Measurements from ENCODE around the gene GREB1.
A peak's percentile ranks its signal among the peaks of the same experiment; 100 is the strongest.

GREB1 gene

DNA sequence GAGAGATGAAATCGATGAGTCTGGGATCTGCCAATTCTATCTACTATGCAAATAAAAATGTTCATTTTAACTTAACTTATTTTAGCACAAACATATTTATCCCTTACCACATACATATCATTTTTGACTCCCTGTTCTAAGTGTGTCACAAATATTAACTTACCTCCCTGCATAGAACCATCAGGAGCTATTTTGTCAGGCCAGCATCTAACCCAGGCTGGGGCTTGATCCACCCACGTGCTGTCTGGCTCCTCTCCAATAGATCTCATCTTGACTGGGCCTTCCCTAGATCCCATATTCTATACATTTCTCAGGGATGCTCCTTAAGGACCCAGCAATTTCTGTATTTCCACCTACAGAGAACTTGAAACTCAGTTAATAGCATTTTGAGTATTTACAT lies 115.2 kb downstream of the GREB1 start:
- no peak overlapping the region for H3K27ac ChIP-seq (ENCODE audit: insufficient read depth in 1 of 2, low read depth in 1 of 2, low read length in 2 of 2, poor library complexity in 1 of 2, severe bottlenecking in 2 of 2)
- H3K4me1 ChIP-seq (ENCODE audit: control extremely low read depth in 1 of 4, control insufficient read depth in 4 of 4, insufficient read depth in 4 of 4, low read length in 3 of 4), result no peaks in the 10 kb centered on the region
- DNase-seq, result no peak
- no peaks in the 10 kb centered on the region for H3K9me3 ChIP-seq (ENCODE audit: control extremely low read depth in 1 of 5, control insufficient read depth in 4 of 5, insufficient read depth in 2 of 5, low read depth in 1 of 5, low read length in 4 of 5)
- ChIA-PET POLR2A (no interaction called here), CTCF (interaction anchor here (0.8 kb wide), 1 partner anchor 156 kb away, joined by 3 read pairs; no protein-coding TSS in a partner anchor)
- 88% methylated on average over 1 of the region's 2 CpGs for WGBS (ENCODE audit: insufficient coverage)
- no peaks in the 10 kb centered on the region for H3K36me3 ChIP-seq (ENCODE audit: control insufficient read depth in 4 of 4, insufficient read depth in 4 of 4, low read length in 3 of 4)
- H3K27me3 ChIP-seq (replicated peaks in 2 of 5; ENCODE audit: control insufficient read depth in 4 of 5, insufficient read depth in 5 of 5, low read length in 4 of 5), result peaks cover 0 to 8% (median 2%) of the 10 kb centered on the region in 5 experiments
- no peak overlapping the region for H3K4me3 ChIP-seq (ENCODE audit: control insufficient read depth in 1 of 7, extremely low read depth in 1 of 7, insufficient read depth in 4 of 7, low read depth in 2 of 7, low read length in 6 of 7)

DNA sequence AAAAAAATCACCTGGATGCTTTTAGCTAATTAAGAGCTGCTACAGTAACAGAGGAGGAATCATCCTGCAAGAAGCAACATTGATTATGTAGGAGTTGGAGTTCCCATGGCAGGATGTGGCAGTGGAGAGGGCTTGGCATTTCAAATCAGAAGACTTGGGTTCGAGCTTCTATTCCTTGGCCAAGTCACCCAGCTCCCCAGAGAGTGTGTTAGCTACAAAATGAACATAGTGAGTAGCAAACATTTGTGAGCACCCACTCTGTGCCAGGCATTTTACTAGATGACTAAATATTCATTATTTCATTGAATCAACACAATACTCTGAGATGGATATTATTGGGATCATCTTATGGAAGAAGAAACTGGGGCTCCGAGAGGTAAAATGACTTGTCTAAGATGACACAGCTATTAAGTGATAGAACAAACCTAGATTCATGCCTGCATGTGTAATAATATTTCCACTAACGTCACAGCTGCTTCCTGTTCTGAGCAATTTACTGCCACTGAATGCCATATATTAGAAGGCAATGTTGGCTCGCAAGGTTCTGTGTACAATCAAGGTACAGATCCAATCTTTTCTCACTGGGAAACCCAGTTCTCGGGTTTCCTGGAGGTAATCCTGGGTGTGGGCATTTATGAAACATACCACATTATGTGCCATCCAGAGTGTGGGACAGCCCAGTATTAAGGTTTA lies 118.2 kb downstream of the GREB1 start:
- POLR2A ChIA-PET, result no interaction called here
- Histone ChIP-seq H3K36me3 (ENCODE audit: control insufficient read depth in 4 of 4, insufficient read depth in 4 of 4, low read length in 3 of 4) (no peaks in the 10 kb centered on the region), H3K27me3 (replicated peaks in 2 of 5; ENCODE audit: control insufficient read depth in 4 of 5, insufficient read depth in 5 of 5, low read length in 4 of 5) (peaks cover 0 to 5% (median 3%) of the 10 kb centered on the region in 5 experiments), H3K4me3 (ENCODE audit: control insufficient read depth in 1 of 7, extremely low read depth in 1 of 7, insufficient read depth in 4 of 7, low read depth in 2 of 7, low read length in 6 of 7) (no peak overlapping the region), H3K9me3 (ENCODE audit: control extremely low read depth in 1 of 5, control insufficient read depth in 4 of 5, insufficient read depth in 2 of 5, low read depth in 1 of 5, low read length in 4 of 5) (no peaks in the 10 kb centered on the region), H3K4me1 (ENCODE audit: control extremely low read depth in 1 of 4, control insufficient read depth in 4 of 4, insufficient read depth in 4 of 4, low read length in 3 of 4) (no peaks in the 10 kb centered on the region), H3K27ac (ENCODE audit: insufficient read depth in 1 of 2, low read depth in 1 of 2, low read length in 2 of 2, poor library complexity in 1 of 2, severe bottlenecking in 2 of 2) (no peak overlapping the region)
- peak in 1 of 3 donors; percentile 7 for DNase-seq
- WGBS (ENCODE audit: insufficient coverage), result 31% methylated on average over 3 of the region's 5 CpGs
- CTCF ChIA-PET, result interaction anchor here (1.0 kb wide), 1 partner anchor 9 kb away, joined by 3 read pairs; no protein-coding TSS in a partner anchor

DNA sequence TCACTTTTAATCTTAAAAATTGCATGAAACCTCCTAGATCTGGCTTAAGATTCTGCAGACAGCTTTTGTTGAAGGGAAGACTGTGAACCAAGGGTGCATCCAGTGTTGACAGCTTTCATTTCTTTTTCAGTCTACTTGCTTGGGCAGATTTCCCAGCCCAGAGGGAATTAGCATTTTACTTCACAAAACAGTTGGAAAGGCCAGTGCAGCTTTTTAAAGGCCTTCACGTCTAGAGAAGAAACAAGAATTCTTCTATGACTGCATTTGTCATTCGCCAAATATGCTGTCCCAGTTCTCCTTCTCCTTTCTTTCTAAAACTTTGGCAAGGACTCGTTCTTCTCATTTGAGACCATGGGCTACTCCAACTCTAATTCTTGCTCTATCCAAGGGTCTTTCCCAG lies 118.7 kb downstream of the GREB1 start:
- CTCF ChIA-PET, result no interaction called here
- Histone ChIP-seq H3K4me1 (ENCODE audit: control extremely low read depth in 1 of 4, control insufficient read depth in 4 of 4, insufficient read depth in 4 of 4, low read length in 3 of 4) (no peaks in the 10 kb centered on the region), H3K27me3 (replicated peaks in 2 of 5; ENCODE audit: control insufficient read depth in 4 of 5, insufficient read depth in 5 of 5, low read length in 4 of 5) (peaks cover 0 to 10% (median 0%) of the 10 kb centered on the region in 5 experiments), H3K4me3 (ENCODE audit: control insufficient read depth in 1 of 7, extremely low read depth in 1 of 7, insufficient read depth in 4 of 7, low read depth in 2 of 7, low read length in 6 of 7) (no peak overlapping the region), H3K9me3 (ENCODE audit: control extremely low read depth in 1 of 5, control insufficient read depth in 4 of 5, insufficient read depth in 2 of 5, low read depth in 1 of 5, low read length in 4 of 5) (no peaks in the 10 kb centered on the region), H3K27ac (ENCODE audit: insufficient read depth in 1 of 2, low read depth in 1 of 2, low read length in 2 of 2, poor library complexity in 1 of 2, severe bottlenecking in 2 of 2) (no peak overlapping the region), H3K36me3 (ENCODE audit: control insufficient read depth in 4 of 4, insufficient read depth in 4 of 4, low read length in 3 of 4) (no peaks in the 10 kb centered on the region)
- DNase-seq, result no peak
- 75% methylated on average over 2 of the region's 3 CpGs for WGBS (ENCODE audit: insufficient coverage)
- POLR2A ChIA-PET, result no interaction called here

DNA sequence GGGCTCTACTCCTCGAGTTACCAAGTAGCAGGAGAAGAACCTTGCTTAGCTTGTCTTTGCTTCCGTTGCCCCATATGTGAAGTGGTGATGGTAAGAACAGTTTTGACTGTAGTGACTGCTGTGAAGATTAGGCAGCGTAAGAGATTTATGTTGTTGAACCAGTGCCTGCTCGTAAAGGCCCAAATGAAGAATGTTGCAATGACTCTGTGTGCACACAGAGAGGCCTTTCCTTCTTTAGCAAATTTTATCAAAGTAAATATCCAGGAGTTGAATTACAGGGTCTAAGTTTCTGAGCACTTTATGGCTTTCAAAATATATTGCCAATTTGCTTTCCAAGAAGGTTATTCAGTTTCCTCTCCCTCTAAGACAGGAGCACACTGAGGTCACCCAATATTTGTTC lies 121.7 kb downstream of the GREB1 start:
- DNase-seq, result no peak
- H3K4me1 ChIP-seq (ENCODE audit: control extremely low read depth in 1 of 4, control insufficient read depth in 4 of 4, insufficient read depth in 4 of 4, low read length in 3 of 4), result no peaks in the 10 kb centered on the region
- H3K9me3 ChIP-seq (ENCODE audit: control extremely low read depth in 1 of 5, control insufficient read depth in 4 of 5, insufficient read depth in 2 of 5, low read depth in 1 of 5, low read length in 4 of 5), result no peaks in the 10 kb centered on the region
- H3K27ac ChIP-seq (ENCODE audit: insufficient read depth in 1 of 2, low read depth in 1 of 2, low read length in 2 of 2, poor library complexity in 1 of 2, severe bottlenecking in 2 of 2), result no peak overlapping the region
- WGBS (ENCODE audit: insufficient coverage), result 93% methylated on average over 4 of the region's 4 CpGs
- ChIA-PET POLR2A (no interaction called here), CTCF (interaction anchor here (1.0 kb wide), 1 partner anchor 25 kb away, joined by 3 read pairs; no protein-coding TSS in a partner anchor)
- no peaks in the 10 kb centered on the region for H3K36me3 ChIP-seq (ENCODE audit: control insufficient read depth in 4 of 4, insufficient read depth in 4 of 4, low read length in 3 of 4)
- H3K4me3 ChIP-seq (ENCODE audit: control insufficient read depth in 1 of 7, extremely low read depth in 1 of 7, insufficient read depth in 4 of 7, low read depth in 2 of 7, low read length in 6 of 7), result no peak overlapping the region
- H3K27me3 ChIP-seq (replicated peaks in 2 of 5; ENCODE audit: control insufficient read depth in 4 of 5, insufficient read depth in 5 of 5, low read length in 4 of 5), result peaks cover 0 to 16% (median 3%) of the 10 kb centered on the region in 5 experiments

DNA sequence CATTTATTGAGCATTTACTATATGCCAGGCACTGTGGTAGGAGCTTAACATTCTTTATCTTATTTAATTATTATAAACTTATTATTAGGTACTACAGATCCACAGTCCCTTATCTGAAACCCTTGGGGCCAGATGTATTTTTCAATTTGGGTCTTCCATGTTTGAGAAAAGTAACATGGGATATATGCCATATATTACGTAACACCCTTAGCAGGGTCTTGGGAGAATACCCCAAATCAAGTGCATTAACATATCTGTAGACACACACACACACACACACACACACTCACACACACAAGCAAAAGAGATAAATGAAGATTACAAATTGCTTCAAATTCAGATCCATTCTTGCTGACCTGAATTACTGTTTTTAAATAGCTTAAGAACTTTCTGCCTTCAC lies 122.4 kb downstream of the GREB1 start:
- CTCF ChIA-PET, result interaction anchor here (1.0 to 1.2 kb wide), 2 partner anchors 9 to 26 kb away, joined by 3 read pairs; no protein-coding TSS in a partner anchor
- no peaks in the 10 kb centered on the region for H3K9me3 ChIP-seq (ENCODE audit: control extremely low read depth in 1 of 5, control insufficient read depth in 4 of 5, insufficient read depth in 2 of 5, low read depth in 1 of 5, low read length in 4 of 5)
- H3K4me3 ChIP-seq (ENCODE audit: control insufficient read depth in 1 of 7, extremely low read depth in 1 of 7, insufficient read depth in 4 of 7, low read depth in 2 of 7, low read length in 6 of 7), result no peak overlapping the region
- no peaks in the 10 kb centered on the region for H3K36me3 ChIP-seq (ENCODE audit: control insufficient read depth in 4 of 4, insufficient read depth in 4 of 4, low read length in 3 of 4)
- H3K4me1 ChIP-seq (ENCODE audit: control extremely low read depth in 1 of 4, control insufficient read depth in 4 of 4, insufficient read depth in 4 of 4, low read length in 3 of 4), result no peaks in the 10 kb centered on the region
- no peak overlapping the region for H3K27ac ChIP-seq (ENCODE audit: insufficient read depth in 1 of 2, low read depth in 1 of 2, low read length in 2 of 2, poor library complexity in 1 of 2, severe bottlenecking in 2 of 2)
- no CpG with 5 or more reads among the region's 1 CpG for WGBS (ENCODE audit: insufficient coverage)
- DNase-seq, result no peak
- POLR2A ChIA-PET, result no interaction called here
- H3K27me3 ChIP-seq (replicated peaks in 2 of 5; ENCODE audit: control insufficient read depth in 4 of 5, insufficient read depth in 5 of 5, low read length in 4 of 5), result peaks cover 0 to 18% (median 4%) of the 10 kb centered on the region in 5 experiments

DNA sequence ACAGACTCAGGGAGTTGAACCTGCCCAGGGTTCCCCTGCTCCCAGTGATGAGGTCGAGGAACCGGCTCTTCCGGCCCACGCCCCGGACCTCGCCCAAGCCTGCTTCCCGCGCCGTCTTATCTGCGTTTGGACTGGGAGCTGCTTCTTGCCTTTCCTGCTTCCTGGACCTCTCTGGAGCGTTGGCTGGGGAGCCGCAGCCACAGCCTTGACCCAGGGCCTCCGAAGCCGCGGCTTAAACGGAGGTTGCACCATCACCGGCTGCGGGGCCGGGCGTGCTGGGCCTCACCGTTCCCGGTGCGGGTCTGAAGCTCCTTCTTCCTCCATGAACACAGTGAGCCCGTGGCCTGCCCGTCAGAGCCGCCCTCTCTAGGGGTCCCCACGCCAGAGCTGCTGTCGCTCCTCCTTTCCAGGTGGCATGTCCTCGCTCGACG lies 122.8 kb downstream of the GREB1 start:
- no peak overlapping the region for H3K4me3 ChIP-seq (ENCODE audit: control insufficient read depth in 1 of 7, extremely low read depth in 1 of 7, insufficient read depth in 4 of 7, low read depth in 2 of 7, low read length in 6 of 7)
- no peaks in the 10 kb centered on the region for H3K9me3 ChIP-seq (ENCODE audit: control extremely low read depth in 1 of 5, control insufficient read depth in 4 of 5, insufficient read depth in 2 of 5, low read depth in 1 of 5, low read length in 4 of 5)
- H3K4me1 ChIP-seq (ENCODE audit: control extremely low read depth in 1 of 4, control insufficient read depth in 4 of 4, insufficient read depth in 4 of 4, low read length in 3 of 4), result no peaks in the 10 kb centered on the region
- 92% methylated on average over 25 of the region's 31 CpGs for WGBS (ENCODE audit: insufficient coverage)
- no peaks in the 10 kb centered on the region for H3K36me3 ChIP-seq (ENCODE audit: control insufficient read depth in 4 of 4, insufficient read depth in 4 of 4, low read length in 3 of 4)
- ChIA-PET CTCF (interaction anchor here (1.0 to 1.2 kb wide), 2 partner anchors 9 to 26 kb away, joined by 3 read pairs; no protein-coding TSS in a partner anchor), POLR2A (no interaction called here)
- peaks cover 0 to 18% (median 7%) of the 10 kb centered on the region in 5 experiments for H3K27me3 ChIP-seq (replicated peaks in 2 of 5; ENCODE audit: control insufficient read depth in 4 of 5, insufficient read depth in 5 of 5, low read length in 4 of 5)
- DNase-seq, result no peak
- no peak overlapping the region for H3K27ac ChIP-seq (ENCODE audit: insufficient read depth in 1 of 2, low read depth in 1 of 2, low read length in 2 of 2, poor library complexity in 1 of 2, severe bottlenecking in 2 of 2)

DNA sequence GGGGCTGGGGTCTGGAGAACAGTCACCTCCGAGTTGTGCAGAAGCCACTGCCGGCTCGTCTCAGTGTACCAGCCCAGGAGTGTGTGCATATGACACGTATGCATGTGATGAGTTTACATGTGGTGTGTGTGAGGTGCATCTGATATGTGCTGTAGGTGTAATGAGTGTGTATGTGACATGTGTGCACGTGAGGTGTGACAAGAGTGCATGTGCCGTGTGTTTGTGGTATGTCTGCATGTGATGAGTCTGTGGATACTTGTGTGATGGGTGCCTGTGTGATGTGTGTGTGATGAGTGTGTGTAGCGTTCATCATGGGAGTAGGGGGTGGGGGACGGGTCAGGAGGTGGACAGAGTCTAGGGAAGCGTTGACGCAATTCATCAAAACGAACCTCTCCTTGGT lies 123.3 kb downstream of the GREB1 start:
- Histone ChIP-seq H3K4me1 (ENCODE audit: control extremely low read depth in 1 of 4, control insufficient read depth in 4 of 4, insufficient read depth in 4 of 4, low read length in 3 of 4) (no peaks in the 10 kb centered on the region), H3K4me3 (ENCODE audit: control insufficient read depth in 1 of 7, extremely low read depth in 1 of 7, insufficient read depth in 4 of 7, low read depth in 2 of 7, low read length in 6 of 7) (no peak overlapping the region), H3K27me3 (replicated peaks in 2 of 5; ENCODE audit: control insufficient read depth in 4 of 5, insufficient read depth in 5 of 5, low read length in 4 of 5) (peaks cover 0 to 20% (median 11%) of the 10 kb centered on the region in 5 experiments), H3K27ac (ENCODE audit: insufficient read depth in 1 of 2, low read depth in 1 of 2, low read length in 2 of 2, poor library complexity in 1 of 2, severe bottlenecking in 2 of 2) (no peak overlapping the region), H3K36me3 (ENCODE audit: control insufficient read depth in 4 of 4, insufficient read depth in 4 of 4, low read length in 3 of 4) (no peaks in the 10 kb centered on the region), H3K9me3 (ENCODE audit: control extremely low read depth in 1 of 5, control insufficient read depth in 4 of 5, insufficient read depth in 2 of 5, low read depth in 1 of 5, low read length in 4 of 5) (peaks cover 0 to 2% (median 0%) of the 10 kb centered on the region in 5 experiments)
- no peak for DNase-seq
- WGBS (ENCODE audit: insufficient coverage), result 100% methylated on average over 6 of the region's 11 CpGs
- ChIA-PET POLR2A (no interaction called here), CTCF (interaction anchor here (1.2 kb wide), 1 partner anchor 8 kb away, joined by 3 read pairs; no protein-coding TSS in a partner anchor)
